ENCODE measurements around the gene CDH13.

The CDH13 gene

DNA sequence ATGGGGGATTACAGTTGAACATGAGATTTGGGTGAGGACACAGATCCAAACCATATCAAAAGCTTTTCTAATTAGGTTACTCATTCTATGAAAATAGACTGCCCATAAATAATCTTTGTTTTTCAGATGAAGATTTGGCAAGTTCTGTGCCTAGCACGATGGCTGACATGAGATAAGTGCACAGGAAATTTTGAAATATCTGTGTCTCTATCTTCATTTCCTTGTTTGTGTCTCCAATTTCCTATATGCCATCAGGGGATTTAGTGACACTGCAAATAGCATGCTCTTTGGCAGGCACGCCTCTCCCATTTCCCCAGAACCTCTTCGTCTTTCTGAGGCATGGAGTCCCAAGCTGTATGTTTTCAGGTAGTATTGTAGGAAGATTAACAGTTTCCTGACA, 544.6 kb downstream of the CDH13 start:
- H3K9ac ChIP-seq (ENCODE audit: low read depth, low read length) = no peak overlapping the region
- H3K27me3 ChIP-seq (ENCODE audit: control insufficient read depth, insufficient read depth, low read length) = no peaks in the 10 kb centered on the region
- no peak overlapping the region for H3K4me2 ChIP-seq (ENCODE audit: low read length)
- no peaks in the 10 kb centered on the region for H3K36me3 ChIP-seq (ENCODE audit: insufficient read depth, low read length)
- H3K4me1 ChIP-seq (ENCODE audit: control insufficient read depth, insufficient read depth, low read length) = no peaks in the 10 kb centered on the region
- no peaks in the 10 kb centered on the region for H3K9me3 ChIP-seq (replicated peaks; ENCODE audit: low read length)
- H3K4me3 ChIP-seq (ENCODE audit: low read length) = no peak overlapping the region

GRCh38 chr16:83174671-83175070, 547.9 kb downstream of the CDH13 start:
- Histone ChIP-seq H3K27me3 (ENCODE audit: control insufficient read depth, insufficient read depth, low read length) (no peaks in the 10 kb centered on the region), H3K4me1 (ENCODE audit: control insufficient read depth, insufficient read depth, low read length) (no peaks in the 10 kb centered on the region), H3K4me3 (ENCODE audit: low read length) (no peak overlapping the region), H3K36me3 (ENCODE audit: insufficient read depth, low read length) (no peaks in the 10 kb centered on the region), H3K4me2 (ENCODE audit: low read length) (no peak overlapping the region), H3K9me3 (replicated peaks; ENCODE audit: low read length) (no peaks in the 10 kb centered on the region), H3K9ac (ENCODE audit: low read depth, low read length) (no peak overlapping the region)

DNA sequence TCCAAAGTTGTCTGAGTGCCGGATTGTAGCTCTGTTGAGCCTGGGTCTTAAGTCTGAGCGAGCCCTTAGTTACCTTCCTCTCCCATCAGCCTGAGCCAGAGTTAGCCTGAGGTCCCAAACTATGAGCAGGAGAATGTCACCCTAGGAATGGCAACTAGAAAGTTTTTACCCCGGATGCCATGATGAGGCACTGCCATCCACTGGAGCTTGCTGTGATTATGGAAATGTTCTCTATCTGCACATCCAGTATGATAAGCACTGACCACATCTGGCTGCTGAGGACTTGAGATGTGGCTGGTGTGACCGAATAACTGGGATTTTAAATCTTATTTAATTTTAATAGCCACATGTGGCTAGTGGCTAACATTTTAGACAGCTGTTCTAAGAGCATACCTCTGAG, 550.0 kb downstream of the CDH13 start:
- Histone ChIP-seq H3K4me1 (ENCODE audit: control insufficient read depth, insufficient read depth, low read length) (no peaks in the 10 kb centered on the region), H3K9ac (ENCODE audit: low read depth, low read length) (no peak overlapping the region), H3K4me2 (ENCODE audit: low read length) (no peak overlapping the region), H3K27me3 (ENCODE audit: control insufficient read depth, insufficient read depth, low read length) (no peaks in the 10 kb centered on the region), H3K4me3 (ENCODE audit: low read length) (no peak overlapping the region), H3K36me3 (ENCODE audit: insufficient read depth, low read length) (no peaks in the 10 kb centered on the region), H3K9me3 (replicated peaks; ENCODE audit: low read length) (no peaks in the 10 kb centered on the region)

DNA sequence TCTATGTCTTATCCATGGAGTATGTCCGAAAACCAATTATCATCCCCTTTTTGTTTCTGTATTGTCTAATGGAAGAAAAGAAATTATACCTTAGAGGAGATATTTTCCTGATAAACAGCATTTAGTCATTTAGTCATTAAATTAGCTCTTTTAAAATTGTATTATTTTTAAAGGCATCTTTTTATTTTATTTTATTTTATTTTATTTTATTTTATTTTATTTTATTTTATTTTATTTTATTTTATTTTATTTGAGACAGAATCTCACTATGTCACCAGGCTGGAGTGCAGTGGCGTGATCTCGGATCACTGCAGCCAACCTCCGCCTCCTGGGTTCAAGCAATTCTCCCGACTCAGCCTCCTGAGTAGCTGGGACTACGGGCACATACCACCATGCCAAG, 559.1 kb downstream of the CDH13 start:
- H3K9me3 ChIP-seq (replicated peaks; ENCODE audit: low read length) = no peaks in the 10 kb centered on the region
- no peaks in the 10 kb centered on the region for H3K27me3 ChIP-seq (ENCODE audit: control insufficient read depth, insufficient read depth, low read length)
- H3K4me2 ChIP-seq (ENCODE audit: low read length) = no peak overlapping the region
- no peak overlapping the region for H3K9ac ChIP-seq (ENCODE audit: low read depth, low read length)
- H3K36me3 ChIP-seq (ENCODE audit: insufficient read depth, low read length) = no peaks in the 10 kb centered on the region
- no peak overlapping the region for H3K4me3 ChIP-seq (ENCODE audit: low read length)
- peaks cover 7% of the 10 kb centered on the region for H3K4me1 ChIP-seq (ENCODE audit: control insufficient read depth, insufficient read depth, low read length)

GRCh38 chr16:83187405-83187804, 560.6 kb downstream of the CDH13 start:
- Histone ChIP-seq H3K27me3 (ENCODE audit: control insufficient read depth, insufficient read depth, low read length) (no peaks in the 10 kb centered on the region), H3K36me3 (ENCODE audit: insufficient read depth, low read length) (no peaks in the 10 kb centered on the region), H3K4me3 (ENCODE audit: low read length) (no peak overlapping the region), H3K4me1 (ENCODE audit: control insufficient read depth, insufficient read depth, low read length) (peaks cover 7% of the 10 kb centered on the region), H3K4me2 (ENCODE audit: low read length) (no peak overlapping the region), H3K9me3 (replicated peaks; ENCODE audit: low read length) (no peaks in the 10 kb centered on the region), H3K9ac (ENCODE audit: low read depth, low read length) (no peak overlapping the region)

GRCh38 chr16:83196796-83197195, 570.0 kb downstream of the CDH13 start:
- Histone ChIP-seq H3K4me1 (ENCODE audit: control insufficient read depth, insufficient read depth, low read length) (no peaks in the 10 kb centered on the region), H3K36me3 (ENCODE audit: insufficient read depth, low read length) (no peaks in the 10 kb centered on the region), H3K9me3 (replicated peaks; ENCODE audit: low read length) (no peaks in the 10 kb centered on the region), H3K4me3 (ENCODE audit: low read length) (no peak overlapping the region), H3K27me3 (ENCODE audit: control insufficient read depth, insufficient read depth, low read length) (no peaks in the 10 kb centered on the region), H3K9ac (ENCODE audit: low read depth, low read length) (no peak overlapping the region), H3K4me2 (ENCODE audit: low read length) (no peak overlapping the region)

DNA sequence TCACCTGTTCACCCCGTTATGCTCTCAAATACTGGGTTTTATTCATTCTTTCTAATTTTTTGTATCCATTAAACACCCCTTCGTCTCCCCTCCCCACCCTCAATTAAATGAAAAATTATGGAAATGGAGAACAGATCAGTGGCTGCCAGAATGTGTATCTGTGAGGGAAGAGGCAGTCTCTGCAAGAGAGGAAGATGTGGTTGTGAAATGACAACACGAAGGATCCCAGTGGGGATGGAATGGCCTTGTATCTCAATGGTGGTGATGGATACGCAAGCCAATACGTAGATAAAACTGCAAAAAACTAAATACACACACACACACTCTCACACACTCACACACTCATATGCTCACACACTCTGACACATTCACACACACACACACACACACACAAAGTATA, 570.7 kb downstream of the CDH13 start:
- Histone ChIP-seq H3K27me3 (ENCODE audit: control insufficient read depth, insufficient read depth, low read length) (no peaks in the 10 kb centered on the region), H3K4me2 (ENCODE audit: low read length) (no peak overlapping the region)

GRCh38 chr16:83198977-83199376, 572.2 kb downstream of the CDH13 start:
- Histone ChIP-seq H3K9ac (ENCODE audit: low read depth, low read length) (no peak overlapping the region), H3K9me3 (replicated peaks; ENCODE audit: low read length) (no peaks in the 10 kb centered on the region), H3K36me3 (ENCODE audit: insufficient read depth, low read length) (no peaks in the 10 kb centered on the region), H3K27me3 (ENCODE audit: control insufficient read depth, insufficient read depth, low read length) (no peaks in the 10 kb centered on the region), H3K4me1 (ENCODE audit: control insufficient read depth, insufficient read depth, low read length) (no peaks in the 10 kb centered on the region), H3K4me2 (ENCODE audit: low read length) (no peak overlapping the region), H3K4me3 (ENCODE audit: low read length) (no peak overlapping the region)

More for the DNA sequence above, 570.7 kb downstream of the CDH13 start:
- no peaks in the 10 kb centered on the region for H3K9me3 ChIP-seq (replicated peaks; ENCODE audit: low read length)
- no peak overlapping the region for H3K4me3 ChIP-seq (ENCODE audit: low read length)
- H3K36me3 ChIP-seq (ENCODE audit: insufficient read depth, low read length) = no peaks in the 10 kb centered on the region
- no peak overlapping the region for H3K9ac ChIP-seq (ENCODE audit: low read depth, low read length)
- H3K4me1 ChIP-seq (ENCODE audit: control insufficient read depth, insufficient read depth, low read length) = no peaks in the 10 kb centered on the region

DNA sequence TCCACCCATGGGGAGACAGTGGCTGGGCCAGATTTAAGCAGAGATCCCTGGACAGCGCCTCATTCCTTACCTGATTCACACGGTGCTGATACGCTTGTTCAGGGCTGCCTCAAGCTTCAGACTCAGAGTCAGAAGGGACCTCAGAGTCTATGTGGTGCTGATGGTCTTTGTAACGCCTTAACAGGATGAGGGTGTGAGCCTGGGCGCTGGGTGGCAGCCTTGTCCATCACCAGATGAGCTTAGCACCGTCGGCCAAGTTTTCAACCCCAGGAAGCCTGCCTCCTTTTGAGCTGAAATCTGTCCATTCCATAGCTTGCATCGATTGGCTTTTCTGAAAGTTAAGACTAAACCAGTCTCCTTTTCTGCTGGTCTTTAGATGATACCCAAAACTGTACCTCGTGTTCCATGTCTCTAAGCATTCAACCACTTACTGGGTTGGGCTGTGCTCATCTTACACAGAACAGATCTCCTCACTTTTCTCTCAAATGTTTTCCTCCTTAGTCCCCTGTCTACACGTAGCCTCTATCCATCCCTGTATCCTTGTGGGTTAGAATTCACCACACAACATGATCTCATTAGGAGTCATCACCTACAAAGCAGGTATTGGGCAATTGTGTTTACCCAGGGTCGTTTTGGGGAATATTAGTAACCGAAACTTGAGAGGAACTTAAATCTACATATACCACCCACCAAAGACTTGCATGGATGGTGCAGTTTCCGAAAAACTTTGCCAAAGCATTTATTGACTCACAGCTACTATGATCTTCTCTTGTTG, 573.4 kb downstream of the CDH13 start:
- H3K36me3 ChIP-seq (ENCODE audit: insufficient read depth, low read length) = no peaks in the 10 kb centered on the region
- H3K4me1 ChIP-seq (ENCODE audit: control insufficient read depth, insufficient read depth, low read length) = no peaks in the 10 kb centered on the region
- no peaks in the 10 kb centered on the region for H3K9me3 ChIP-seq (replicated peaks; ENCODE audit: low read length)
- no peak overlapping the region for H3K4me3 ChIP-seq (ENCODE audit: low read length)
- H3K4me2 ChIP-seq (ENCODE audit: low read length) = no peak overlapping the region
- H3K9ac ChIP-seq (ENCODE audit: low read depth, low read length) = no peak overlapping the region
- H3K27me3 ChIP-seq (ENCODE audit: control insufficient read depth, insufficient read depth, low read length) = no peaks in the 10 kb centered on the region

GRCh38 chr16:83201748-83202147, 575.0 kb downstream of the CDH13 start:
- no peak overlapping the region for H3K4me2 ChIP-seq (ENCODE audit: low read length)
- H3K9me3 ChIP-seq (replicated peaks; ENCODE audit: low read length) = no peaks in the 10 kb centered on the region
- no peaks in the 10 kb centered on the region for H3K36me3 ChIP-seq (ENCODE audit: insufficient read depth, low read length)
- H3K27me3 ChIP-seq (ENCODE audit: control insufficient read depth, insufficient read depth, low read length) = no peaks in the 10 kb centered on the region
- H3K9ac ChIP-seq (ENCODE audit: low read depth, low read length) = no peak overlapping the region
- no peak overlapping the region for H3K4me3 ChIP-seq (ENCODE audit: low read length)
- peaks cover 11% of the 10 kb centered on the region for H3K4me1 ChIP-seq (ENCODE audit: control insufficient read depth, insufficient read depth, low read length)

GRCh38 chr16:83205896-83206295, 579.1 kb downstream of the CDH13 start:
- Histone ChIP-seq H3K4me3 (ENCODE audit: low read length) (no peak overlapping the region), H3K4me2 (ENCODE audit: low read length) (no peak overlapping the region), H3K27me3 (ENCODE audit: control insufficient read depth, insufficient read depth, low read length) (no peaks in the 10 kb centered on the region), H3K9ac (ENCODE audit: low read depth, low read length) (no peak overlapping the region), H3K4me1 (ENCODE audit: control insufficient read depth, insufficient read depth, low read length) (peaks cover 11% of the 10 kb centered on the region), H3K9me3 (replicated peaks; ENCODE audit: low read length) (no peaks in the 10 kb centered on the region), H3K36me3 (ENCODE audit: insufficient read depth, low read length) (no peaks in the 10 kb centered on the region)

DNA sequence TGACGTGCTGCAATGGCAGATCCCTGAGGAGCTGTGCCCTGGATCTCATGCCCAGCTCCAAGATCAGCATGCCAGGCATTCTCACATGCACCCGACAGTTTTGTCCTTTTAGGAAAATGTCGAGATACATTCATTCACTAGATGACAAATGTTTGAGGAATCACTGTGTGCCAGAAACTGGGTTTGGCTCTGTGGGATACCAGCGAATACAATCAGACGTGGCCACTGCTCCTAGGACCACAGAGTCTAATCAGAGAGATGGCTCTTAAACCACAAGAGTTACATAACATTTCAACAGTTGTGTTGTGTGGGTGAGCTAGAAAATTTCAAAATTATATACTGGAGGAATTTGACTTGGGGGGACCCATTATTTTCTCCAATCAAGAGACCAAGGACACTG, 579.7 kb downstream of the CDH13 start:
- Histone ChIP-seq H3K4me2 (ENCODE audit: low read length) (no peak overlapping the region), H3K27me3 (ENCODE audit: control insufficient read depth, insufficient read depth, low read length) (no peaks in the 10 kb centered on the region), H3K9ac (ENCODE audit: low read depth, low read length) (no peak overlapping the region), H3K36me3 (ENCODE audit: insufficient read depth, low read length) (no peaks in the 10 kb centered on the region), H3K4me1 (ENCODE audit: control insufficient read depth, insufficient read depth, low read length) (peaks cover 11% of the 10 kb centered on the region), H3K4me3 (ENCODE audit: low read length) (no peak overlapping the region), H3K9me3 (replicated peaks; ENCODE audit: low read length) (no peaks in the 10 kb centered on the region)

Data from skeletal muscle satellite cell (primary cell).